Psoas muscle (tissue), 8 donors: ENCODE data around the gene BTN3A1. TPM values are rescaled to one million over a fixed set of nuclear protein-coding genes. Genes with fewer than 3 reads are reported as not detected.

Source experiments
- ATAC-seq, 4 donors: fragments of 200-7000 bp; cut with Tn5 transposase; one replicate each; pipeline ENCODE4 v1.9.1; 2020; ENCODE audit warnings: moderate library complexity in 3 of 4, mild to moderate bottlenecking in 2 of 4
- DNase-seq, 2 donors: peaks; one replicate each; pipeline ENCODE4 v3.0.0-alpha.2; 2020
- H3K27ac ChIP-seq: fragments of 200-600 bp; one replicate; pipeline ENCODE4 v1.8.0; 2022
- H3K27me3 ChIP-seq, 3 donors: fragments of 200-600 bp in 1 of 3; one replicate each; pipeline versions ENCODE4 v1.6.1 to v1.8.0; 2013 to 2022; ENCODE audit warnings: low read length in 2 of 3, mild to moderate bottlenecking in 2 of 3, moderate library complexity in 1 of 3; ENCODE audit not compliant: insufficient read depth in 3 of 3
- H3K36me3 ChIP-seq, 2 donors: fragments of 200-600 bp in 1 of 2; one replicate each; pipeline versions ENCODE4 v1.6.1 to v1.8.0; 2013 to 2022; ENCODE audit warnings: low read depth in 1 of 2, mild to moderate bottlenecking in 1 of 2, moderate library complexity in 1 of 2; ENCODE audit not compliant: insufficient read depth in 1 of 2
- H3K4me1 ChIP-seq: fragments of 200-600 bp; one replicate; pipeline ENCODE4 v1.8.0; 2022
- H3K4me3 ChIP-seq: fragments of 200-600 bp; one replicate; pipeline ENCODE4 v1.8.0; 2022; ENCODE audit warnings: mild to moderate bottlenecking
- H3K9me3 ChIP-seq: fragments of 200-600 bp; one replicate; pipeline ENCODE4 v1.8.0; 2022
- CTCF ChIP-seq: fragments of 200-600 bp; IDR thresholded peaks from one replicate; pipeline ENCODE4 v1.8.0; 2022; ENCODE audit warnings: antibody characterized with exemption
- WGBS, 3 donors: extraction: QIAGEN DNeasy Blood & Tissue Kit; methylation state at CpG; one replicate each; pipeline versions ENCODE4 v1.1.6 to v1.1.7; 2013; 5-methylcytosine and 5-hydroxymethylcytosine counted together
- intact Hi-C, 2 donors: fragments of 100-400 bp; cut with DNase I; formaldehyde crosslinking; loops; one replicate each; pipeline versions ENCODE4 v1.11.0 to v1.14.2; 2022
- polyA plus RNA-seq, 3 donors: library from polyadenylated mRNA; stranded (reverse); fragments of 200-250 nt; gene quantifications; one replicate each; pipeline ENCODE4 v1.2.3, GENCODE V29; 2013
- total RNA-seq, 4 donors: library from RNA; stranded (reverse); fragmentation: NEBNext Ultra II Directional in 2 of 4; extraction: Animal tissue kit (Norgen Biotek cat#: 25700) in 2 of 4; gene quantifications; one replicate each; pipeline versions ENCODE4 v1.2.1 to v1.2.4, GENCODE V29; 2021 to 2023
- donor health status: healthy with polysubstance abuse.
- donor health status: DM: no; HTN: no; CAD: no; lungs with moderate emphysema.
- donor health status: Bipolar disorder and iron deficiency.
- donor health status: healthy.
- donor health status: DM: yes; HTN: yes; CAD: no.
- donor health status: DM: no; HTN: no; CAD: no.
- donor health status: DM: no; HTN: no; CAD: no.
- donor health status: DM: yes; HTN: yes; CAD: no.

BTN3A1 gene
- total and polyA plus RNA-seq, 7 donors = 1.8 to 9.3 (median 3.3) TPM

- Histone ChIP-seq H3K27me3 (no peaks in the 10 kb centered on the region), H3K4me1 (peaks cover 13% of the 10 kb centered on the region), H3K27ac (peak overlapping the region; percentile 83), H3K4me3 (peak overlapping the region; percentile 96), H3K9me3 (no peaks in the 10 kb centered on the region), H3K36me3 (peaks cover 0 to 4% of the 10 kb centered on the region in 2 donors)
- intact Hi-C loops = loop anchor here in 1 of 2 donors (5.0 kb wide), 1 partner anchor 36 kb away; the partner anchor contains the start of gene BTN2A1
- peak; percentile 98 to 100 (median 98) for ATAC-seq
- peak; percentile 50 to 74 for DNase-seq
- TF ChIP-seq CTCF = no peak
- WGBS, 3 donors = 1% methylated on average over 31 of the region's 31 CpGs
Observed at GRCh38 chr6:26421259-26422144, 19.4 kb downstream of the BTN3A1 start.

- no peak for ATAC-seq
- Histone ChIP-seq H3K27me3 (no peaks in the 10 kb centered on the region), H3K4me3 (peak overlapping the region; percentile 96), H3K4me1 (peaks cover 13% of the 10 kb centered on the region), H3K27ac (no peak overlapping the region), H3K9me3 (no peaks in the 10 kb centered on the region), H3K36me3 (peaks cover 0 to 12% of the 10 kb centered on the region in 2 donors)
- no peak for DNase-seq
- TF ChIP-seq CTCF = no peak
- 87 to 95% (median 87%) methylated on average over 3 of the region's 3 CpGs for WGBS, 3 donors
- intact Hi-C loops = loop anchor here in 1 of 2 donors (5.0 kb wide), 1 partner anchor 35 kb away; the partner anchor contains the start of gene BTN2A1
Observed at GRCh38 chr6:26422329-26422728, 20.3 kb downstream of the BTN3A1 start.

DNA sequence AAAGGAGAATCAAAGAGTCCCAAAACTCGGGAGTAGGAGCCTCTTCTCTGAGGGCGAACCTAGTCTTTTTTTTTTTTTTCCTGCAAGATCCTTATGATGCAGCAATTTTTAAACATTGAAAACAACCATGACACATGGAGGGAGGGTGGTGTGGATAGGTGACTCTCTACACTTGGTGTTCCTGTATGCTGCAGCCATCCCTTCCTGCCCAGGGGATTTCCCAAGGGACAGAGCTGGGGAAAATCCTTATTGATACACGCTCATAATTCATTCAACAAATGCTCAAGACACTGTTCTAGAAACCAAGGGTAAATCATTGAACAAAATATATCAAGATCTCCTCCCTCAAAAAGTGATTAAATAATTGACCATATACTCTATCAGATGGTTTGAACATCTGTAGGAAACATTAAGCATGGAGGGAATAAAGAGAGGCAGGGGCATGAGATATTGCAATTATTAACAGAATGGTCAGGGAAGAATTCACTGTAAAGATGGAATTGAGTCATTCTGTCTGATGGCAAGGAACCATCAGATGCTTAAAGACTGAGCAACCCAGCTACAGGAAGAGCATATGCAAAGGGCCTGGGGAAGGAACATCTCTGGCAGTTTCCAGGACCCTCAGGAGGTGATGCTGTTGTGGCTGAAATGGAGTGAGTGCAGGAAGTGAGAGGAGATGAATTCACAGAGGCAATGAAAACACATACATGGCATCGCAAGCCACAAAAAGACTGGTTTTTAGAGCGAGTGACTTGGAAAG, 24.8 kb downstream of the BTN3A1 start:
- Histone ChIP-seq H3K9me3 (no peaks in the 10 kb centered on the region), H3K27ac (no peak overlapping the region), H3K4me3 (no peak overlapping the region), H3K36me3 (peaks cover 0 to 40% of the 10 kb centered on the region in 2 donors), H3K4me1 (peaks cover 10% of the 10 kb centered on the region), H3K27me3 (no peaks in the 10 kb centered on the region)
- ATAC-seq (no peak), DNase-seq (no peak)
- TF ChIP-seq CTCF = no peak
- 91 to 93% (median 93%) methylated on average over 5 of the region's 5 CpGs for WGBS, 3 donors
- intact Hi-C loops = no loop called here

DNA sequence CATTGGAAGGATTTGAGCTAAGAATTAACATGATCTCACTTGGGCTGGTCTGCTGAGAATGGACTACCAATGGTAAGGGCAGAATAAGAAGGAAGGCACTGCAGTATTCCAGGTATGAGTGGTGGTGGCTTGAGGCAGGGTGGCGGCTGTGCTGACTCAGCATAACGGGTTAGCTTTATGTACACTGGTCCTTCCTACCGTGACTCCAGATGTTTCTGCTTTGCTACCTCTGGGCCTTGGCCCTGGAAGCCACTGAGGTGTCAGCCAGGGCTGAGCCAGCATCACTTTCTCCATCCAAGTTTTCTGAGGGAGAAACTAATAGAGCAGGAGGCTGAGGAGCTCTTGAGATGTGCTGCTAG, 25.4 kb downstream of the BTN3A1 start:
- Histone ChIP-seq H3K36me3 (peaks cover 0 to 40% of the 10 kb centered on the region in 2 donors), H3K9me3 (no peaks in the 10 kb centered on the region), H3K27me3 (no peaks in the 10 kb centered on the region), H3K4me1 (peaks cover 5% of the 10 kb centered on the region), H3K27ac (no peak overlapping the region), H3K4me3 (no peak overlapping the region)
- intact Hi-C loops = no loop called here
- DNase-seq (no peak), ATAC-seq (no peak)
- TF ChIP-seq CTCF = no peak
- 88 to 94% (median 92%) methylated on average over 3 of the region's 3 CpGs for WGBS, 3 donors
